DOHH2 (cell line): Measurements from ENCODE around the gene CYP4F22.
A peak's percentile ranks its signal among the peaks of the same experiment; 100 is the strongest.

Experiments
- H3F3A ChIP-seq: fragments of 200-600 bp; sonication (generic), shearing (Covaris generic); 2 replicates; pipeline ENCODE4 v1.6.0; 2016; ENCODE audit warnings: antibody characterized with exemption, mild to moderate bottlenecking; ENCODE audit not compliant: control insufficient read depth, insufficient read depth
- H3K27ac ChIP-seq: fragments of 200-600 bp; sonication (generic); 2 replicates; pipeline ENCODE4 v1.5.1; 2014; ENCODE audit warnings: low read depth, mild to moderate bottlenecking, low read length, moderate library complexity
- H3K27me3 ChIP-seq: fragments of 200-600 bp; sonication (generic); 2 replicates; pipeline ENCODE4 v1.6.1; 2014; ENCODE audit warnings: mild to moderate bottlenecking, low read length, mixed read lengths; ENCODE audit not compliant: control insufficient read depth
- H3K36me3 ChIP-seq: fragments of 200-600 bp; sonication (generic); 2 replicates; pipeline ENCODE4 v1.6.1; 2014; ENCODE audit warnings: mild to moderate bottlenecking, low read length, moderate library complexity, mixed read lengths; ENCODE audit not compliant: control insufficient read depth
- H3K4me1 ChIP-seq: fragments of 200-600 bp; sonication (generic); 2 replicates; pipeline ENCODE4 v1.6.1; 2014; ENCODE audit warnings: mild to moderate bottlenecking, low read length, mixed read lengths; ENCODE audit not compliant: control insufficient read depth
- H3K4me2 ChIP-seq: fragments of 200-600 bp; sonication (generic); 2 replicates; pipeline ENCODE4 v1.6.0; 2014; ENCODE audit warnings: mild to moderate bottlenecking, low read length, moderate library complexity
- H3K4me3 ChIP-seq: fragments of 200-600 bp; sonication (generic); 2 replicates; pipeline ENCODE4 v1.5.1; 2014; ENCODE audit warnings: mild to moderate bottlenecking, low read length, mixed read lengths
- H3K79me2 ChIP-seq: fragments of 200-600 bp; sonication (generic); 2 replicates; pipeline ENCODE4 v1.6.1; 2014; ENCODE audit warnings: mild to moderate bottlenecking, low read length, mixed read lengths; ENCODE audit not compliant: control insufficient read depth
- H3K9me2 ChIP-seq: fragments of 200-600 bp; sonication (generic); replicated peaks from 2 replicates; pipeline ENCODE4 v1.6.1; 2014; ENCODE audit warnings: mild to moderate bottlenecking, low read length, mixed read lengths; ENCODE audit not compliant: control insufficient read depth
- H3K9me3 ChIP-seq: fragments of 200-600 bp; sonication (generic); 2 replicates; pipeline ENCODE4 v1.6.1; 2014; ENCODE audit warnings: antibody characterized with exemption, low read length, mixed read lengths; ENCODE audit not compliant: control insufficient read depth, insufficient read depth
- H4K20me1 ChIP-seq: fragments of 200-600 bp; sonication (generic); 2 replicates; pipeline ENCODE4 v1.6.0; 2014; ENCODE audit warnings: low read depth, mild to moderate bottlenecking, antibody characterized with exemption, low read length, moderate library complexity; ENCODE audit not compliant: control insufficient read depth, insufficient read depth
- EZH2phosphoT487 ChIP-seq: fragments of 200-600 bp; sonication (generic); IDR thresholded peaks from 2 replicates; pipeline ENCODE4 v1.6.1; 2017; ENCODE audit warnings: borderline replicate concordance, mild to moderate bottlenecking, antibody characterized with exemption, low read length, moderate library complexity, mixed read lengths
- TF ChIP-seq, protein P1 (sequence below): fragments of 200-600 bp; sonication (generic); IDR thresholded peaks from one replicate; pipeline ENCODE4 v1.5.1; 2014; ENCODE audit warnings: antibody characterized with exemption, mild to moderate bottlenecking, low read depth, low read length; ENCODE audit not compliant: poor library complexity, severe bottlenecking

The CYP4F22 gene

DNA sequence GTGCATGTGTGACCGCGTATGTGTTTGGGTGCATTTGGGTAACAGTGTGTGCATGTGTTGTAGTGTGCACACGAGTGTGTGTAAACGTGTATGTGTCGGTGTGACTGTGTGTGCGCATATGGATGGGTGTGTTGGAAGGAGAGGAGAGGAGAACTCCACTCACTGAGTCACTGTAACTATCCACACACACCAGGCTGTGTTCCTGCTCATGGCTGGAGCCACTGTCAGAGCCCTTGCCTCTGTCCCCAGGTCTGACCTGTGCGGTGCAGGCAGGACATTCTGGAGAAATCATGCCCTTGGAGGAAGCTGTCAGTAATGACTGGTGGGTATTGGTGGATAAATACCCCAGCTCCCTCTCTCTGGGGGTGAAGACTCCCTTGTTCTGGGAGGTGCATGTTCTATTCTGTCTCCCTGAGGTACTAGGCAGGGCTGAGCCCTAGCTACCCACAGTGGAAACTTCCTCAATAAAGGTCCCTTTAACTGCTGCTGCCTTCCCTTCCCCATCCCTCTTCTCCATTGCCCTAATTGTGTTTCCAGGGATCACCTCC, 48.4 kb downstream of the CYP4F22 start:
- no peaks in the 10 kb centered on the region for H4K20me1 ChIP-seq
- no peaks in the 10 kb centered on the region for H3K36me3 ChIP-seq
- peak overlapping the region; percentile 88 for H3K4me2 ChIP-seq
- H3K9me3 ChIP-seq = no peaks in the 10 kb centered on the region
- no peaks in the 10 kb centered on the region for H3K9me2 ChIP-seq
- peaks cover 9% of the 10 kb centered on the region for H3K4me1 ChIP-seq
- peak overlapping the region; percentile 72 for H3K4me3 ChIP-seq
- H3F3A ChIP-seq = no peaks in the 10 kb centered on the region
- no peak overlapping the region for H3K27ac ChIP-seq
- no peaks in the 10 kb centered on the region for H3K79me2 ChIP-seq
- H3K27me3 ChIP-seq = peaks cover 12% of the 10 kb centered on the region
- TF ChIP-seq, protein P1, sequence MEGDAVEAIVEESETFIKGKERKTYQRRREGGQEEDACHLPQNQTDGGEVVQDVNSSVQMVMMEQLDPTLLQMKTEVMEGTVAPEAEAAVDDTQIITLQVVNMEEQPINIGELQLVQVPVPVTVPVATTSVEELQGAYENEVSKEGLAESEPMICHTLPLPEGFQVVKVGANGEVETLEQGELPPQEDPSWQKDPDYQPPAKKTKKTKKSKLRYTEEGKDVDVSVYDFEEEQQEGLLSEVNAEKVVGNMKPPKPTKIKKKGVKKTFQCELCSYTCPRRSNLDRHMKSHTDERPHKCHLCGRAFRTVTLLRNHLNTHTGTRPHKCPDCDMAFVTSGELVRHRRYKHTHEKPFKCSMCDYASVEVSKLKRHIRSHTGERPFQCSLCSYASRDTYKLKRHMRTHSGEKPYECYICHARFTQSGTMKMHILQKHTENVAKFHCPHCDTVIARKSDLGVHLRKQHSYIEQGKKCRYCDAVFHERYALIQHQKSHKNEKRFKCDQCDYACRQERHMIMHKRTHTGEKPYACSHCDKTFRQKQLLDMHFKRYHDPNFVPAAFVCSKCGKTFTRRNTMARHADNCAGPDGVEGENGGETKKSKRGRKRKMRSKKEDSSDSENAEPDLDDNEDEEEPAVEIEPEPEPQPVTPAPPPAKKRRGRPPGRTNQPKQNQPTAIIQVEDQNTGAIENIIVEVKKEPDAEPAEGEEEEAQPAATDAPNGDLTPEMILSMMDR = no peak
- TF ChIP-seq EZH2phosphoT487 = no peak

DNA sequence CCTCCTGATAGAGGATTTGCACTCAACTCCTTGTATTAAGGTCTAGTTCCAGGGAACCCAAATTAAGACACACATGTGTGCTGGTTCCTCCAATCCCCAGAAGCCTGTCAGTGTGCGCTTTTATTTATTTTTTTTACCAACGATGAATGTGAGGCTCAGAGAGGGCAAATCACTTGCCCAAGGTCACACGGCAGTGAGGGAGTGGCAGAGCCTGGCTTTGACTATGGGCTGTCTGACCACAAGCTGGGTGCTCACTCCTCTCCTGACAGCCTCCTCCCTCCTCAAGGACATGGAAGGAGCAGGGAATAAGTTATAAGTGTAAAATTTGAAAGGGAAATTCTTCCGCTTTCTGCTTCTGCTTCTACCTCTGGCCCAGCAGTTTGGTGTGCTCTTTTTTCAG, 48.9 kb downstream of the CYP4F22 start:
- no peak overlapping the region for H3K4me2 ChIP-seq
- H3K4me3 ChIP-seq = no peak overlapping the region
- TF ChIP-seq EZH2phosphoT487 = no peak
- TF ChIP-seq, protein P1 = no peak
- H3K4me1 ChIP-seq = peaks cover 9% of the 10 kb centered on the region
- no peaks in the 10 kb centered on the region for H3K9me2 ChIP-seq
- no peaks in the 10 kb centered on the region for H3F3A ChIP-seq
- no peaks in the 10 kb centered on the region for H3K36me3 ChIP-seq
- no peaks in the 10 kb centered on the region for H3K9me3 ChIP-seq
- no peak overlapping the region for H3K27ac ChIP-seq
- H3K27me3 ChIP-seq = peaks cover 12% of the 10 kb centered on the region
- no peaks in the 10 kb centered on the region for H3K79me2 ChIP-seq
- no peaks in the 10 kb centered on the region for H4K20me1 ChIP-seq

DNA sequence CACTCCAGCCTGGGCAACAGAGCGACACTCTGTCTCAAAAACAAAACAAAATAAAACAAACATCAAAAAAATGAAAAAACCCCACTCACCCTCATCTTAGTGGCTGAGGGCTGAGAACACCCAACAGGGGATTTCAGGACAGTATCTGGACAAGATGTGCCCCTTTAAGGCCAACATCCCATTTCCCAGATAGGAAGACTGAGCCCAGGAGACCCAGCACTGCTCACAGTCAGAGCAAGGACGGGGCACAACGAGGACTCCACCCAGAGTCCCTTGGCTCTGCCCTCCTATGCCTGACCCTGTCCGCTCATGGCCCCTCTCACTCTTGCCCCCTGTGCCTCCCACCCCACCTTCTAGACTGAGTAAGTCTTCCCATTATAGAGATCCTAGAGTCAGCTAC, 53.8 kb downstream of the CYP4F22 start:
- TF ChIP-seq EZH2phosphoT487 = no peak
- TF ChIP-seq, protein P1 = no peak
- Histone ChIP-seq H3K36me3 (no peaks in the 10 kb centered on the region), H3K4me1 (no peaks in the 10 kb centered on the region), H3K27ac (no peak overlapping the region), H3F3A (no peaks in the 10 kb centered on the region), H3K4me3 (no peak overlapping the region), H4K20me1 (no peaks in the 10 kb centered on the region), H3K4me2 (no peak overlapping the region), H3K27me3 (peaks cover 7% of the 10 kb centered on the region), H3K9me3 (no peaks in the 10 kb centered on the region), H3K9me2 (no peaks in the 10 kb centered on the region), H3K79me2 (no peaks in the 10 kb centered on the region)

DNA sequence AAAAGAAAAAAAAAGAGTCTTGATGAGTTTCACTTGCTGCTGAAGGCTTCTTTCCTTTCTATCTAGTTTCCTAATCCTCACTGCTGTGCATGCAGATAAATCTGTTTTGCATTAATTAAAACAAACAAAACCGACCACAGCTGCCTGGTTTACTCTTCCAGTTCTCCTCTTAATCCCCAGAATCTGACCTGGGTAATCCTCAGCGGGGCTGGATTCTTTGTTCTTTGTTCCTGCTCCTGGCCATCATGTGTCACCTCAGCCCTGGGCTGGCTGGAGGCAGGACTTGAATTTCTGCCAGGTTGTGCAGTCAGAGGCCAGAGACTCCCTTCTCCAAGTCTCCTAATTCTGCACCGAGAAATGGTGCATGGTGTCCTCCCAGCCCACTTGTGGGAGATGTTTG, 54.5 kb downstream of the CYP4F22 start:
- H4K20me1 ChIP-seq = no peaks in the 10 kb centered on the region
- peaks cover 4% of the 10 kb centered on the region; the same call in 1 of the 2 replicates for H3K27me3 ChIP-seq
- no peaks in the 10 kb centered on the region for H3K4me1 ChIP-seq
- no peak overlapping the region for H3K27ac ChIP-seq
- no peaks in the 10 kb centered on the region for H3K9me2 ChIP-seq
- no peaks in the 10 kb centered on the region for H3K9me3 ChIP-seq
- H3K36me3 ChIP-seq = no peaks in the 10 kb centered on the region
- no peak overlapping the region for H3K4me3 ChIP-seq
- no peaks in the 10 kb centered on the region for H3K79me2 ChIP-seq
- TF ChIP-seq, protein P1 = no peak
- no peak for TF ChIP-seq EZH2phosphoT487
- H3F3A ChIP-seq = no peaks in the 10 kb centered on the region
- no peak overlapping the region for H3K4me2 ChIP-seq
